Liver (tissue), 9 donors: ENCODE measurements around the gene RNF214. TPM values are rescaled to one million over a fixed set of nuclear protein-coding genes. Genes with fewer than 3 reads are reported as not detected.

Experiments
- DNase-seq: peaks from one replicate; pipeline ENCODE4 v3.0.0-alpha.2; 2017; ENCODE audit warnings: low spot score
- H3K27ac ChIP-seq, 2 donors: one replicate each; pipeline ENCODE4 v1.7.0; 2013; ENCODE audit warnings: inconsistent platforms in 2 of 2, low read length in 2 of 2, control low read depth in 1 of 2, low read depth in 1 of 2, mild to moderate bottlenecking in 1 of 2
- H3K27me3 ChIP-seq, 4 donors: one replicate each; pipeline versions ENCODE4 v1.6.1 to v1.7.0; 2013; ENCODE audit warnings: low read length in 3 of 4, inconsistent platforms in 1 of 4, mild to moderate bottlenecking in 1 of 4, moderate library complexity in 1 of 4; ENCODE audit not compliant: control insufficient read depth in 4 of 4, insufficient read depth in 4 of 4
- H3K36me3 ChIP-seq, 4 donors: one replicate each; pipeline versions ENCODE4 v1.6.1 to v1.7.0; 2013; ENCODE audit warnings: low read length in 3 of 4, mild to moderate bottlenecking in 3 of 4, low read depth in 1 of 4, moderate library complexity in 1 of 4; ENCODE audit not compliant: control insufficient read depth in 4 of 4, insufficient read depth in 3 of 4
- H3K4me1 ChIP-seq, 4 donors: one replicate each; pipeline versions ENCODE4 v1.6.1 to v1.7.0; 2013; ENCODE audit warnings: low read length in 3 of 4, mild to moderate bottlenecking in 3 of 4, moderate library complexity in 1 of 4; ENCODE audit not compliant: control insufficient read depth in 4 of 4, insufficient read depth in 4 of 4
- H3K4me3 ChIP-seq, 3 donors: one replicate each; pipeline versions ENCODE4 v1.6.1 to v1.7.0; 2013; ENCODE audit warnings: low read length in 3 of 3, control low read depth in 1 of 3, low read depth in 1 of 3, mild to moderate bottlenecking in 1 of 3
- H3K9ac ChIP-seq, 2 donors: one replicate each; pipeline ENCODE4 v1.7.0; 2013; ENCODE audit warnings: low read length in 2 of 2, mild to moderate bottlenecking in 2 of 2, moderate library complexity in 2 of 2, control low read depth in 1 of 2, low read depth in 1 of 2
- H3K9me3 ChIP-seq, 4 donors: one replicate each; pipeline versions ENCODE4 v1.6.1 to v1.7.0; 2013; ENCODE audit warnings: low read length in 3 of 4; ENCODE audit not compliant: control insufficient read depth in 4 of 4
- EGR1 ChIP-seq, 2 donors: IDR thresholded peaks; 2 replicates each; pipeline ENCODE4 v1.6.1; 2016 to 2018; ENCODE audit warnings: antibody characterized with exemption in 2 of 2, low read depth in 2 of 2
- FOXA1 ChIP-seq: IDR thresholded peaks from 2 replicates; pipeline ENCODE4 v1.6.1; 2016; ENCODE audit warnings: antibody characterized with exemption
- FOXA2 ChIP-seq: IDR thresholded peaks from 2 replicates; pipeline ENCODE4 v1.6.1; 2016; ENCODE audit warnings: antibody characterized with exemption
- GABPA ChIP-seq, 2 donors: IDR thresholded peaks in 1 of 2; conservative IDR thresholded peaks in 1 of 2; 2 replicates each; pipeline ENCODE4 v1.6.1; 2016; ENCODE audit warnings: antibody characterized with exemption in 2 of 2, mild to moderate bottlenecking in 1 of 2, moderate library complexity in 1 of 2
- HNF4A ChIP-seq, 2 donors: conservative IDR thresholded peaks; 2 replicates each; pipeline ENCODE4 v1.6.1; 2016; ENCODE audit warnings: antibody characterized with exemption in 2 of 2, mild to moderate bottlenecking in 2 of 2
- HNF4G ChIP-seq: IDR thresholded peaks from 2 replicates; pipeline ENCODE4 v1.6.1; 2016; ENCODE audit warnings: antibody characterized with exemption
- JUND ChIP-seq, 2 donors: IDR thresholded peaks; 2 replicates each; pipeline ENCODE4 v1.6.1; 2016; ENCODE audit warnings: antibody characterized with exemption in 2 of 2
- NR2F2 ChIP-seq: IDR thresholded peaks from 2 replicates; pipeline ENCODE4 v1.6.1; 2016; ENCODE audit warnings: antibody characterized with exemption
- RAD21 ChIP-seq, 2 donors: IDR thresholded peaks; 2 replicates each; pipeline ENCODE4 v1.6.1; 2016; ENCODE audit warnings: antibody characterized with exemption in 2 of 2, mild to moderate bottlenecking in 2 of 2
- RXRA ChIP-seq, 2 donors: IDR thresholded peaks; 2 replicates each; pipeline ENCODE4 v1.6.1; 2017 to 2018; ENCODE audit warnings: antibody characterized with exemption in 2 of 2, mild to moderate bottlenecking in 1 of 2
- SP1 ChIP-seq: IDR thresholded peaks from 2 replicates; pipeline ENCODE4 v1.6.1; 2018; ENCODE audit warnings: antibody characterized with exemption, mild to moderate bottlenecking
- TAF1 ChIP-seq: conservative IDR thresholded peaks from 2 replicates; pipeline ENCODE4 v1.6.1; 2016; ENCODE audit warnings: antibody characterized with exemption, mild to moderate bottlenecking
- WGBS: extraction: QIAGEN DNeasy Blood & Tissue Kit; methylation state at CpG from one replicate; pipeline ENCODE4 v1.1.7; 2013; 5-methylcytosine and 5-hydroxymethylcytosine counted together
- polyA plus RNA-seq, 2 donors: library from polyadenylated mRNA; stranded (reverse) in 1 of 2; unstranded in 1 of 2; fragments of 200-250 nt in 1 of 2; fragments of >200 nt in 1 of 2; fragmentation: Nextera tagmentation in 1 of 2; extraction: Ambion mirVana in 1 of 2; gene quantifications; one replicate each; pipeline versions ENCODE4 v1.2.1 to v1.2.3, GENCODE V29; 2013 to 2015
- total RNA-seq, 2 donors: library from RNA; depleted of rRNA; stranded (reverse); fragments of >200 nt; gene quantifications; one replicate each; pipeline ENCODE4 v1.2.3, GENCODE V29; 2014
- TF ChIP-seq, protein P1 (sequence below): IDR thresholded peaks from 2 replicates; pipeline ENCODE4 v1.6.1; 2016; ENCODE audit warnings: antibody characterized with exemption
- TF ChIP-seq, protein P2 (sequence below): IDR thresholded peaks from 2 replicates; pipeline ENCODE4 v1.6.1; 2016; ENCODE audit warnings: antibody characterized with exemption
- TF ChIP-seq, protein P3 (sequence below): IDR thresholded peaks from 2 replicates; pipeline ENCODE4 v1.6.1; 2016; ENCODE audit warnings: antibody characterized with exemption, mild to moderate bottlenecking
- TF ChIP-seq, protein P4 (sequence below): fragments of 150-350 bp; IDR thresholded peaks from 2 replicates; pipeline ENCODE4 v1.5.1; 2017; ENCODE audit warnings: improper control_type of control experiment, low read depth, low read length; ENCODE audit not compliant: missing input control
- TF ChIP-seq, protein P5 (sequence below): IDR thresholded peaks from 2 replicates; pipeline ENCODE4 v1.6.1; 2016; ENCODE audit warnings: antibody characterized with exemption
- donor health status: healthy.
- donor health status: healthy.
- donor health status: healthy.
- donor health status: healthy.
- donor health status: healthy.

The RNF214 gene
- total and polyA plus RNA-seq, 4 donors, result 4.6 to 6.2 (median 6.0) TPM

DNA sequence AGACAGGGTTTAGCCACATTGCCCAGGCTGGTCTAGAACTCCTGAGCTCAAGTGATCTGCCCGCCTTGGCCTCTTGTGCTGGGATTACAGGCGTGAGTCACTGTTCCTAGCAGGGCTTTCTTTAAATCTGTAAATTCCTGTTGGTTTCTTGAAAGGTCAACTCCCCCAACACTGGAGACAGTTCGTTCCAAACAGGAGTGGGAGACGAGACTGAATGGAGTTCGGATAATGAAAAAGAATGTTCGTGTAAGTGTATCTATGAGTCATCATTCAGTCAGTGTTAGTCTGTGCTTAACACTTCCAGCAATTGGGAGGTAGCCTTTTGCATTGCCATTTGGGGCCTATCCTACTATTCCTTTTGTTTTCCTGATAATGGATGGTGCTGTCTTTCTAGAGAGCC, 48.7 kb downstream of the RNF214 start:
- Histone ChIP-seq H3K4me3 (no peak overlapping the region), H3K4me1 (no peaks in the 10 kb centered on the region), H3K9ac (no peak overlapping the region), H3K36me3 (peaks cover 7 to 30% (median 16%) of the 10 kb centered on the region in 4 donors), H3K27me3 (no peaks in the 10 kb centered on the region), H3K27ac (no peak overlapping the region), H3K9me3 (no peaks in the 10 kb centered on the region)
- DNase-seq, result no peak
- 93% methylated on average over 6 of the region's 6 CpGs for WGBS
- no peak for TF ChIP-seq HNF4G
- TF ChIP-seq RAD21 (IDR thresholded peaks at IDR 0.05), result no peak
- TF ChIP-seq EGR1 (IDR thresholded peaks at IDR 0.05; ENCODE audit: low read depth in 2 of 2), result no peak
- TF ChIP-seq, protein P1, sequence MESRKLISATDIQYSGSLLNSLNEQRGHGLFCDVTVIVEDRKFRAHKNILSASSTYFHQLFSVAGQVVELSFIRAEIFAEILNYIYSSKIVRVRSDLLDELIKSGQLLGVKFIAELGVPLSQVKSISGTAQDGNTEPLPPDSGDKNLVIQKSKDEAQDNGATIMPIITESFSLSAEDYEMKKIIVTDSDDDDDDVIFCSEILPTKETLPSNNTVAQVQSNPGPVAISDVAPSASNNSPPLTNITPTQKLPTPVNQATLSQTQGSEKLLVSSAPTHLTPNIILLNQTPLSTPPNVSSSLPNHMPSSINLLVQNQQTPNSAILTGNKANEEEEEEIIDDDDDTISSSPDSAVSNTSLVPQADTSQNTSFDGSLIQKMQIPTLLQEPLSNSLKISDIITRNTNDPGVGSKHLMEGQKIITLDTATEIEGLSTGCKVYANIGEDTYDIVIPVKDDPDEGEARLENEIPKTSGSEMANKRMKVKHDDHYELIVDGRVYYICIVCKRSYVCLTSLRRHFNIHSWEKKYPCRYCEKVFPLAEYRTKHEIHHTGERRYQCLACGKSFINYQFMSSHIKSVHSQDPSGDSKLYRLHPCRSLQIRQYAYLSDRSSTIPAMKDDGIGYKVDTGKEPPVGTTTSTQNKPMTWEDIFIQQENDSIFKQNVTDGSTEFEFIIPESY, result no peak
- TF ChIP-seq GABPA (IDR thresholded peaks at IDR 0.05 in 1 of 2, conservative IDR thresholded peaks at IDR 0.05 in 1 of 2), result no peak
- TF ChIP-seq, protein P2, sequence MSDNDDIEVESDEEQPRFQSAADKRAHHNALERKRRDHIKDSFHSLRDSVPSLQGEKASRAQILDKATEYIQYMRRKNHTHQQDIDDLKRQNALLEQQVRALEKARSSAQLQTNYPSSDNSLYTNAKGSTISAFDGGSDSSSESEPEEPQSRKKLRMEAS, result no peak
- TF ChIP-seq, protein P3, sequence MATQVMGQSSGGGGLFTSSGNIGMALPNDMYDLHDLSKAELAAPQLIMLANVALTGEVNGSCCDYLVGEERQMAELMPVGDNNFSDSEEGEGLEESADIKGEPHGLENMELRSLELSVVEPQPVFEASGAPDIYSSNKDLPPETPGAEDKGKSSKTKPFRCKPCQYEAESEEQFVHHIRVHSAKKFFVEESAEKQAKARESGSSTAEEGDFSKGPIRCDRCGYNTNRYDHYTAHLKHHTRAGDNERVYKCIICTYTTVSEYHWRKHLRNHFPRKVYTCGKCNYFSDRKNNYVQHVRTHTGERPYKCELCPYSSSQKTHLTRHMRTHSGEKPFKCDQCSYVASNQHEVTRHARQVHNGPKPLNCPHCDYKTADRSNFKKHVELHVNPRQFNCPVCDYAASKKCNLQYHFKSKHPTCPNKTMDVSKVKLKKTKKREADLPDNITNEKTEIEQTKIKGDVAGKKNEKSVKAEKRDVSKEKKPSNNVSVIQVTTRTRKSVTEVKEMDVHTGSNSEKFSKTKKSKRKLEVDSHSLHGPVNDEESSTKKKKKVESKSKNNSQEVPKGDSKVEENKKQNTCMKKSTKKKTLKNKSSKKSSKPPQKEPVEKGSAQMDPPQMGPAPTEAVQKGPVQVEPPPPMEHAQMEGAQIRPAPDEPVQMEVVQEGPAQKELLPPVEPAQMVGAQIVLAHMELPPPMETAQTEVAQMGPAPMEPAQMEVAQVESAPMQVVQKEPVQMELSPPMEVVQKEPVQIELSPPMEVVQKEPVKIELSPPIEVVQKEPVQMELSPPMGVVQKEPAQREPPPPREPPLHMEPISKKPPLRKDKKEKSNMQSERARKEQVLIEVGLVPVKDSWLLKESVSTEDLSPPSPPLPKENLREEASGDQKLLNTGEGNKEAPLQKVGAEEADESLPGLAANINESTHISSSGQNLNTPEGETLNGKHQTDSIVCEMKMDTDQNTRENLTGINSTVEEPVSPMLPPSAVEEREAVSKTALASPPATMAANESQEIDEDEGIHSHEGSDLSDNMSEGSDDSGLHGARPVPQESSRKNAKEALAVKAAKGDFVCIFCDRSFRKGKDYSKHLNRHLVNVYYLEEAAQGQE, result no peak
- no peak for TF ChIP-seq HNF4A (conservative IDR thresholded peaks at IDR 0.05)
- TF ChIP-seq FOXA1, result no peak
- TF ChIP-seq JUND (IDR thresholded peaks at IDR 0.05), result no peak
- no peak for TF ChIP-seq SP1
- TF ChIP-seq TAF1, result no peak

DNA sequence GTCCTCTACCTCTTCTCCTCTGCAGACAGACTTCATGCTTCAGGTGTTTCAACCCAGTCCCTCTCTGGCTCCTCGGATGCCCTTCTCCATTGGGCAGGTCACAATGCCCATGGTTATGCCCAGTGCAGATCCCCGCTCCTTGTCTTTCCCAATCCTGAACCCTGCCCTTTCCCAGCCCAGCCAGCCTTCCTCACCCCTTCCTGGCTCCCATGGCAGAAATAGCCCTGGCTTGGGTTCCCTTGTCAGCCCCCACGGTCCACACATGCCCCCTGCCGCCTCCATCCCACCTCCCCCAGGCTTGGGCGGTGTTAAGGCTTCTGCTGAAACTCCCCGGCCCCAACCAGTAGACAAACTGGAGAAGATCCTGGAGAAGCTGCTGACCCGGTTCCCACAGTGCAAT, 49.4 kb downstream of the RNF214 start:
- H3K27ac ChIP-seq, result no peak overlapping the region
- WGBS, result 96% methylated on average over 7 of the region's 7 CpGs
- TF ChIP-seq HNF4G, result no peak
- TF ChIP-seq RXRA (IDR thresholded peaks at IDR 0.05), result no peak
- TF ChIP-seq FOXA2, result no peak
- TF ChIP-seq, protein P1, result no peak
- TF ChIP-seq TAF1, result no peak
- no peak for TF ChIP-seq SP1
- TF ChIP-seq GABPA (IDR thresholded peaks at IDR 0.05 in 1 of 2, conservative IDR thresholded peaks at IDR 0.05 in 1 of 2), result no peak
- no peak for TF ChIP-seq RAD21 (IDR thresholded peaks at IDR 0.05)
- TF ChIP-seq, protein P4, sequence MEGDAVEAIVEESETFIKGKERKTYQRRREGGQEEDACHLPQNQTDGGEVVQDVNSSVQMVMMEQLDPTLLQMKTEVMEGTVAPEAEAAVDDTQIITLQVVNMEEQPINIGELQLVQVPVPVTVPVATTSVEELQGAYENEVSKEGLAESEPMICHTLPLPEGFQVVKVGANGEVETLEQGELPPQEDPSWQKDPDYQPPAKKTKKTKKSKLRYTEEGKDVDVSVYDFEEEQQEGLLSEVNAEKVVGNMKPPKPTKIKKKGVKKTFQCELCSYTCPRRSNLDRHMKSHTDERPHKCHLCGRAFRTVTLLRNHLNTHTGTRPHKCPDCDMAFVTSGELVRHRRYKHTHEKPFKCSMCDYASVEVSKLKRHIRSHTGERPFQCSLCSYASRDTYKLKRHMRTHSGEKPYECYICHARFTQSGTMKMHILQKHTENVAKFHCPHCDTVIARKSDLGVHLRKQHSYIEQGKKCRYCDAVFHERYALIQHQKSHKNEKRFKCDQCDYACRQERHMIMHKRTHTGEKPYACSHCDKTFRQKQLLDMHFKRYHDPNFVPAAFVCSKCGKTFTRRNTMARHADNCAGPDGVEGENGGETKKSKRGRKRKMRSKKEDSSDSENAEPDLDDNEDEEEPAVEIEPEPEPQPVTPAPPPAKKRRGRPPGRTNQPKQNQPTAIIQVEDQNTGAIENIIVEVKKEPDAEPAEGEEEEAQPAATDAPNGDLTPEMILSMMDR, result no peak
- TF ChIP-seq, protein P5, sequence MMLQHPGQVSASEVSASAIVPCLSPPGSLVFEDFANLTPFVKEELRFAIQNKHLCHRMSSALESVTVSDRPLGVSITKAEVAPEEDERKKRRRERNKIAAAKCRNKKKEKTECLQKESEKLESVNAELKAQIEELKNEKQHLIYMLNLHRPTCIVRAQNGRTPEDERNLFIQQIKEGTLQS, result no peak
- TF ChIP-seq, protein P3, result no peak
- TF ChIP-seq EGR1 (IDR thresholded peaks at IDR 0.05; ENCODE audit: low read depth in 2 of 2), result no peak
- no peak for TF ChIP-seq NR2F2
- TF ChIP-seq JUND (IDR thresholded peaks at IDR 0.05), result no peak
- TF ChIP-seq, protein P2, result no peak
- no peak for TF ChIP-seq FOXA1
- no peak for TF ChIP-seq HNF4A (conservative IDR thresholded peaks at IDR 0.05)

More for the DNA sequence above, 49.4 kb downstream of the RNF214 start:
- Histone ChIP-seq H3K9ac (no peak overlapping the region), H3K36me3 (peaks cover 7 to 30% (median 19%) of the 10 kb centered on the region in 4 donors), H3K4me1 (no peaks in the 10 kb centered on the region), H3K9me3 (no peaks in the 10 kb centered on the region), H3K4me3 (no peak overlapping the region), H3K27me3 (no peaks in the 10 kb centered on the region)
- DNase-seq, result no peak
